NCI-H1694 (cell line): Measurements from ENCODE around the gene HLF.

Source experiments
- DNase-seq: peaks from one replicate; lab custom pipeline; 2025; lab: John Stamatoyannopoulos, UW

HLF gene

GRCh38 chr17:55275894-55276804 lies 11.4 kb downstream of the HLF start:
- DNase-seq, result no peak

- no peak for DNase-seq
These were observed 13.6 kb downstream of the HLF start for GRCh38 chr17:55278173-55278961.

GRCh38 chr17:55279203-55279602 lies 14.4 kb downstream of the HLF start:
- no peak for DNase-seq

- no peak for DNase-seq
These were observed 15.0 kb downstream of the HLF start for GRCh38 chr17:55279788-55280187.

GRCh38 chr17:55280212-55280611 lies 15.5 kb downstream of the HLF start:
- DNase-seq, result no peak

GRCh38 chr17:55281649-55282378 lies 17.1 kb downstream of the HLF start:
- no peak for DNase-seq

GRCh38 chr17:55282379-55282702 lies 17.6 kb downstream of the HLF start:
- DNase-seq, result no peak

- DNase-seq, result no peak
These were observed 18.0 kb downstream of the HLF start for GRCh38 chr17:55282741-55283140.

- no peak for DNase-seq
These were observed 18.7 kb downstream of the HLF start for GRCh38 chr17:55283256-55283965.

GRCh38 chr17:55284001-55284884 lies 19.5 kb downstream of the HLF start:
- no peak for DNase-seq

- no peak for DNase-seq
These were observed 20.2 kb downstream of the HLF start for GRCh38 chr17:55284944-55285339.

GRCh38 chr17:55285340-55286301 lies 20.9 kb downstream of the HLF start:
- peak; percentile 74 for DNase-seq

- DNase-seq, result no peak
These were observed 22.2 kb downstream of the HLF start for GRCh38 chr17:55286681-55287589.

- no peak for DNase-seq
These were observed 23.8 kb downstream of the HLF start for GRCh38 chr17:55288356-55289105.

- no peak for DNase-seq
These were observed 24.3 kb downstream of the HLF start for GRCh38 chr17:55289106-55289446.

GRCh38 chr17:55289978-55290377 lies 25.2 kb downstream of the HLF start:
- no peak for DNase-seq

GRCh38 chr17:55290492-55291113 lies 25.8 kb downstream of the HLF start:
- DNase-seq, result no peak

- DNase-seq, result no peak
These were observed 26.4 kb downstream of the HLF start for GRCh38 chr17:55291114-55291507.
